Measurements from ENCODE around the gene ADCY4.

GRCh38 chr14:24376448-24377070, 41.7 kb upstream of the ADCY4 start:
- TF ChIP-seq CTCF (IDR thresholded peaks at IDR 0.05): no peak
- TF ChIP-seq EZH2 (IDR thresholded peaks at IDR 0.05; ENCODE audit: borderline replicate concordance, insufficient read depth, low read depth, low read length, poor library complexity, severe bottlenecking): no peak

All from B cell (primary cell).